H1 (cell line): ENCODE data around the gene FAU. TPM values are rescaled to one million over a fixed set of nuclear protein-coding genes. Genes with fewer than 3 reads are reported as not detected.
A peak's percentile ranks its signal among the peaks of the same experiment; 100 is the strongest.

Source experiments
- ASH2L ChIP-seq: fragments of 200-600, 300-600 bp; sonication (generic); IDR thresholded peaks from one replicate; pipeline ENCODE4 v1.7.1; 2017; ENCODE audit warnings: low read length
- CBX8 ChIP-seq: fragments of 300-800, 300-1000 bp; sonication (generic); IDR thresholded peaks from 2 replicates; pipeline ENCODE4 v1.7.1; 2016; ENCODE audit warnings: low read depth, low read length, borderline replicate concordance
- EGR1 ChIP-seq: IDR thresholded peaks from 2 replicates; pipeline ENCODE4 v1.6.1; 2011; ENCODE audit warnings: low read depth, low read length, borderline replicate concordance
- GTF2F1 ChIP-seq: IDR thresholded peaks from 2 replicates; pipeline ENCODE4 v1.6.1; 2012; ENCODE audit warnings: low read depth, low read length, improper control_type of control experiment, borderline replicate concordance
- NRF1 ChIP-seq: IDR thresholded peaks from 2 replicates; pipeline ENCODE4 v1.6.1; 2011; ENCODE audit warnings: mild to moderate bottlenecking, low read depth, low read length, improper control_type of control experiment
- PHF8 ChIP-seq: fragments of 200-600 bp; sonication (generic); conservative IDR thresholded peaks from 2 replicates; pipeline ENCODE4 v1.7.1; 2012; ENCODE audit warnings: low read depth, mild to moderate bottlenecking, inconsistent platforms, low read length, moderate library complexity
- SIN3A ChIP-seq, 2 experiments: IDR thresholded peaks in 1 of 2; conservative IDR thresholded peaks in 1 of 2; 2 replicates each; pipeline ENCODE4 v1.6.1; 2011 to 2012; ENCODE audit warnings: low read length in 2 of 2, improper control_type of control experiment in 1 of 2, low read depth in 1 of 2, mild to moderate bottlenecking in 1 of 2
- SP4 ChIP-seq: IDR thresholded peaks from 2 replicates; pipeline ENCODE4 v1.6.1; 2012; ENCODE audit warnings: low read length, inconsistent platforms
- SRF ChIP-seq: IDR thresholded peaks from 2 replicates; pipeline ENCODE4 v1.6.1; 2011; ENCODE audit warnings: mild to moderate bottlenecking, low read depth, low read length, moderate library complexity
- SUZ12 ChIP-seq: fragments of 200-600 bp; sonication (generic); IDR thresholded peaks from 2 replicates; pipeline ENCODE4 v1.6.1; 2012; ENCODE audit warnings: mild to moderate bottlenecking, inconsistent platforms, low read length, moderate library complexity, mixed read lengths
- TAF1 ChIP-seq: IDR thresholded peaks from 2 replicates; pipeline ENCODE4 v1.6.1; 2011; ENCODE audit warnings: mild to moderate bottlenecking, low read depth, low read length
- TEAD4 ChIP-seq: IDR thresholded peaks from 2 replicates; pipeline ENCODE4 v1.6.1; 2012; ENCODE audit warnings: low read depth, low read length, inconsistent platforms, mixed read lengths
- polyA plus RNA-seq, 7 experiments: library from polyadenylated mRNA; depleted of rRNA in 3 of 7; stranded (reverse) in 5 of 7; unstranded in 2 of 7; fragments of >200 nt in 5 of 7; fragments of 200-250 nt in 2 of 7; gene quantifications; 1 replicate in 5 of 7; 2 replicates in 1 of 7; 4 replicates in 1 of 7; pipeline versions ENCODE4 v1.2.1 to v1.2.3, GENCODE V29; 2011 to 2013; ENCODE audit warnings: missing spikeins in 2 of 7, mixed read lengths in 2 of 7
- total RNA-seq: library from RNA; stranded (reverse); fragmentation: NEBNext Ultra II Directional; extraction: Animal tissue kit (Norgen Biotek cat#: 25700); gene quantifications from 2 replicates; pipeline ENCODE4 v1.2.1, GENCODE V29; 2021

Gene FAU
- total and polyA plus RNA-seq, 2 of the 8 experiments (the other 6 are each of a cell fraction or from before 2014, with no cell fraction given) = 826 to 896 TPM

- peak; percentile 83; the same call in 1 of the 2 replicates for TF ChIP-seq PHF8
- TF ChIP-seq CBX8 = no peak
- TF ChIP-seq TAF1 = peak; percentile 93
- TF ChIP-seq SRF = peak; percentile 63; the same call in 1 of the 2 replicates
- peak; percentile 76; the same call in 1 of the 2 replicates for TF ChIP-seq SP4
- peak; percentile 74 for TF ChIP-seq TEAD4
- peak; percentile 60 for TF ChIP-seq ASH2L
- peak; percentile 74 to 78; a peak in 1 of 4 replicates for TF ChIP-seq SIN3A (conservative IDR thresholded peaks at IDR 0.05 in 1 of 2, IDR thresholded peaks at IDR 0.05 in 1 of 2; ENCODE audit: low read depth in 1 of 2, low read length in 2 of 2)
- TF ChIP-seq GTF2F1 = 0 out of 2 replicates have a peak, but pooled peaks have one; percentile 30
- peak; percentile 59 for TF ChIP-seq NRF1
- no peak for TF ChIP-seq SUZ12
- no peak for TF ChIP-seq EGR1
These were observed at the start of gene FAU, which contains the start of gene MRPL49 (continued) for GRCh38 chr11:65121865-65122696.
